Neuronal stem cell (in vitro differentiated cells): Measurements from ENCODE around the gene TIE1.

Source experiments
- DNase-seq: peaks from one replicate; pipeline ENCODE4 v3.0.0-alpha.2; 2013; ENCODE audit warnings: low spot score
- H2AFZ ChIP-seq: one replicate; pipeline ENCODE4 v1.6.1; 2013; ENCODE audit warnings: mild to moderate bottlenecking, low read length, inconsistent platforms
- H2AK5ac ChIP-seq: 2 replicates; pipeline ENCODE4 v1.6.1; 2013; ENCODE audit warnings: low read depth, mild to moderate bottlenecking, inconsistent platforms, low read length, moderate library complexity, mixed read lengths
- H2BK120ac ChIP-seq: 2 replicates; pipeline ENCODE4 v1.6.1; 2013; ENCODE audit warnings: low read depth, mild to moderate bottlenecking, inconsistent platforms, low read length, moderate library complexity, mixed read lengths
- H2BK12ac ChIP-seq: one replicate; pipeline ENCODE4 v1.6.1; 2013; ENCODE audit warnings: low read length, inconsistent platforms
- H2BK15ac ChIP-seq: 2 replicates; pipeline ENCODE4 v1.6.1; 2013; ENCODE audit warnings: mild to moderate bottlenecking, low read length, inconsistent platforms, mixed read lengths
- H2BK5ac ChIP-seq: one replicate; pipeline ENCODE4 v1.6.1; 2013; ENCODE audit warnings: inconsistent platforms, mild to moderate bottlenecking, low read length, moderate library complexity
- H3K14ac ChIP-seq: one replicate; pipeline ENCODE4 v1.6.1; 2013; ENCODE audit warnings: low read length, inconsistent platforms
- H3K18ac ChIP-seq: 2 replicates; pipeline ENCODE4 v1.6.1; 2013; ENCODE audit warnings: low read length, inconsistent platforms
- H3K23ac ChIP-seq: 2 replicates; pipeline ENCODE4 v1.6.1; 2013; ENCODE audit warnings: low read depth, mild to moderate bottlenecking, mixed read lengths, low read length, inconsistent platforms; ENCODE audit not compliant: poor library complexity
- H3K27ac ChIP-seq: replicated peaks from 3 replicates; pipeline ENCODE4 v1.5.1; 2013; ENCODE audit warnings: low read length, inconsistent platforms
- H3K27me3 ChIP-seq, 3 experiments: 2 replicates each; pipeline ENCODE4 v1.6.1; 2013; ENCODE audit warnings: low read length in 3 of 3, mild to moderate bottlenecking in 2 of 3, inconsistent platforms in 1 of 3, low read depth in 1 of 3, mixed read lengths in 1 of 3, moderate library complexity in 1 of 3; ENCODE audit not compliant: control insufficient read depth in 3 of 3, insufficient read depth in 3 of 3
- H3K36me3 ChIP-seq, 2 donors: replicated peaks in 1 of 2; 2 replicates each; pipeline ENCODE4 v1.6.1; 2013; ENCODE audit warnings: low read length in 2 of 2; ENCODE audit not compliant: control insufficient read depth in 2 of 2, insufficient read depth in 2 of 2
- H3K4ac ChIP-seq: 2 replicates; pipeline ENCODE4 v1.6.1; 2013; ENCODE audit warnings: inconsistent platforms, mild to moderate bottlenecking, low read length, moderate library complexity
- H3K4me1 ChIP-seq, 2 donors: 1 replicate in 1 of 2; 2 replicates in 1 of 2; pipeline ENCODE4 v1.6.1; 2013; ENCODE audit warnings: low read length in 2 of 2, low read depth in 1 of 2; ENCODE audit not compliant: control insufficient read depth in 2 of 2, insufficient read depth in 1 of 2
- H3K4me2 ChIP-seq: one replicate; pipeline ENCODE4 v1.6.1; 2013; ENCODE audit warnings: mild to moderate bottlenecking, low read length, inconsistent platforms; ENCODE audit not compliant: insufficient read depth, poor library complexity, severe bottlenecking
- H3K4me3 ChIP-seq, 2 donors: 2 replicates each; pipeline ENCODE4 v1.5.1; 2013; ENCODE audit warnings: low read length in 2 of 2, mild to moderate bottlenecking in 2 of 2, inconsistent platforms in 1 of 2, moderate library complexity in 1 of 2
- H3K79me1 ChIP-seq: one replicate; pipeline ENCODE4 v1.6.1; 2013; ENCODE audit warnings: low read depth, mild to moderate bottlenecking, inconsistent platforms, low read length, moderate library complexity
- H3K9ac ChIP-seq: one replicate; pipeline ENCODE4 v1.6.1; 2013; ENCODE audit warnings: mild to moderate bottlenecking, low read depth, low read length, inconsistent platforms; ENCODE audit not compliant: poor library complexity
- H3K9me3 ChIP-seq, 2 donors: replicated peaks in 1 of 2; 2 replicates each; pipeline versions ENCODE3 to v1.6.1; 2013; ENCODE audit warnings: low read length in 2 of 2, mild to moderate bottlenecking in 2 of 2, inconsistent platforms in 1 of 2, low read depth in 1 of 2, mixed read lengths in 1 of 2, moderate library complexity in 1 of 2; ENCODE audit not compliant: control insufficient read depth in 2 of 2, insufficient read depth in 1 of 2
- H4K8ac ChIP-seq: one replicate; pipeline ENCODE4 v1.6.1; 2013; ENCODE audit warnings: low read depth, mild to moderate bottlenecking, inconsistent platforms, low read length, moderate library complexity
- H4K91ac ChIP-seq: one replicate; pipeline ENCODE4 v1.6.1; 2013; ENCODE audit warnings: low read length, low read depth, mild to moderate bottlenecking, inconsistent platforms; ENCODE audit not compliant: poor library complexity
- WGBS, 2 donors: extraction: QIAGEN DNeasy Blood & Tissue Kit; methylation state at CpG; one replicate each; pipeline ENCODE4 v1.1.7; 2013; ENCODE audit warnings: missing lambda C conversion rate in 2 of 2, mixed read lengths in 1 of 2; ENCODE audit not compliant: insufficient read length in 2 of 2, insufficient replicate concordance in 1 of 2; ENCODE audit errors: extremely low coverage in 2 of 2; 5-methylcytosine and 5-hydroxymethylcytosine counted together

The TIE1 gene

GRCh38 chr1:43331688-43332087 is 30.9 kb downstream of the TIE1 start:
- no peak for DNase-seq
- H2BK12ac ChIP-seq = no peak overlapping the region
- no peak overlapping the region for H4K8ac ChIP-seq
- H3K27ac ChIP-seq = no peak overlapping the region
- H3K4me2 ChIP-seq = no peak overlapping the region
- WGBS, 2 donors = no CpG with 5 or more reads among the region's 5 CpGs
- no peaks in the 10 kb centered on the region for H3K27me3 ChIP-seq
- H3K14ac ChIP-seq = no peak overlapping the region
- H3K9me3 ChIP-seq = peaks cover 2 to 6% of the 10 kb centered on the region in 2 donors
- H3K9ac ChIP-seq = no peak overlapping the region
- H2BK120ac ChIP-seq = no peak overlapping the region
- H3K79me1 ChIP-seq = no peaks in the 10 kb centered on the region
- H3K36me3 ChIP-seq = no peaks in the 10 kb centered on the region
- H3K23ac ChIP-seq = no peak overlapping the region
- no peak overlapping the region for H2AFZ ChIP-seq
- H2BK5ac ChIP-seq = no peak overlapping the region
- H3K4me3 ChIP-seq = no peak overlapping the region
- no peak overlapping the region for H4K91ac ChIP-seq
- H3K18ac ChIP-seq = no peak overlapping the region
- peaks cover 0 to 3% of the 10 kb centered on the region in 2 donors for H3K4me1 ChIP-seq
- no peak overlapping the region for H3K4ac ChIP-seq
- no peak overlapping the region for H2BK15ac ChIP-seq
- no peak overlapping the region for H2AK5ac ChIP-seq

- H3K79me1 ChIP-seq = no peaks in the 10 kb centered on the region
- no peak overlapping the region for H2AK5ac ChIP-seq
- no peak overlapping the region for H2AFZ ChIP-seq
- H2BK5ac ChIP-seq = no peak overlapping the region
- 100% methylated on average over 1 of the region's 7 CpGs; no CpG with 5 or more reads in 1 of the 2 donors for WGBS, 2 donors
- no peak for DNase-seq
- no peaks in the 10 kb centered on the region for H3K9me3 ChIP-seq
- H3K23ac ChIP-seq = no peak overlapping the region
- H3K4me1 ChIP-seq = peaks cover 2 to 3% of the 10 kb centered on the region in 2 donors
- peaks cover 0 to 15% (median 0%) of the 10 kb centered on the region in 3 experiments for H3K27me3 ChIP-seq
- no peak overlapping the region for H2BK15ac ChIP-seq
- no peak overlapping the region for H4K8ac ChIP-seq
- H3K27ac ChIP-seq = no peak overlapping the region
- no peak overlapping the region for H2BK120ac ChIP-seq
- H3K9ac ChIP-seq = no peak overlapping the region
- no peak overlapping the region for H2BK12ac ChIP-seq
- H4K91ac ChIP-seq = no peak overlapping the region
- H3K4ac ChIP-seq = no peak overlapping the region
- no peak overlapping the region for H3K4me3 ChIP-seq
- H3K14ac ChIP-seq = no peak overlapping the region
- no peak overlapping the region for H3K4me2 ChIP-seq
- no peak overlapping the region for H3K18ac ChIP-seq
- no peaks in the 10 kb centered on the region for H3K36me3 ChIP-seq
These were observed 33.8 kb downstream of the TIE1 start for GRCh38 chr1:43334453-43335205.

- Histone ChIP-seq H3K36me3 (no peaks in the 10 kb centered on the region), H3K9ac (no peak within 1 kb of the TSS)
These were observed 36.8 kb downstream of the TIE1 start, which contains the start of gene MPL for GRCh38 chr1:43337588-43337987. Gene MPL, plus strand, starts transcription at chr1:43337818. Its CDS starts 31 bp downstream, at chr1:43337849.

GRCh38 chr1:43338001-43338400 is 37.2 kb downstream of the TIE1 start:
- no peak overlapping the region for H3K27ac ChIP-seq
- no peak overlapping the region for H3K14ac ChIP-seq
- no peaks in the 10 kb centered on the region for H3K79me1 ChIP-seq
- peaks cover 0 to 20% (median 0%) of the 10 kb centered on the region in 3 experiments for H3K27me3 ChIP-seq
- no peak overlapping the region for H4K91ac ChIP-seq
- no peak overlapping the region for H2AFZ ChIP-seq
- H3K9ac ChIP-seq = no peak overlapping the region
- peaks cover 0 to 2% of the 10 kb centered on the region in 2 donors for H3K4me1 ChIP-seq
- H3K18ac ChIP-seq = no peak overlapping the region
- H3K4me3 ChIP-seq = no peak overlapping the region
- no peak for DNase-seq
- no peak overlapping the region for H2BK5ac ChIP-seq
- H4K8ac ChIP-seq = no peak overlapping the region
- H3K9me3 ChIP-seq = no peaks in the 10 kb centered on the region
- H3K36me3 ChIP-seq = no peaks in the 10 kb centered on the region
- H2BK15ac ChIP-seq = peak overlapping the region; percentile 34
- no peak overlapping the region for H3K4me2 ChIP-seq
- H3K4ac ChIP-seq = no peak overlapping the region
- peak overlapping the region; percentile 40 for H3K23ac ChIP-seq
- no CpG with 5 or more reads among the region's 5 CpGs for WGBS, 2 donors
- peak overlapping the region; percentile 47 for H2AK5ac ChIP-seq
- no peak overlapping the region for H2BK12ac ChIP-seq
- H2BK120ac ChIP-seq = no peak overlapping the region

More at GRCh38 chr1:43337588-43337987, 36.8 kb downstream of the TIE1 start, which contains the start of gene MPL:
- Histone ChIP-seq H3K27me3 (peaks cover 0 to 20% (median 0%) of the 10 kb centered on the region in 3 experiments), H4K8ac (no peak within 1 kb of the TSS), H3K4me2 (no peak within 1 kb of the TSS), H2AK5ac (peak within 1 kb of the TSS; percentile 47), H2BK5ac (no peak within 1 kb of the TSS), H4K91ac (no peak within 1 kb of the TSS), H3K14ac (no peak within 1 kb of the TSS), H3K4me3 (no peak within 1 kb of the TSS), H3K18ac (peak within 1 kb of the TSS; percentile 74), H3K79me1 (no peaks in the 10 kb centered on the region), H2BK15ac (peak within 1 kb of the TSS; percentile 34), H2BK12ac (no peak within 1 kb of the TSS), H2BK120ac (no peak within 1 kb of the TSS), H3K9me3 (no peaks in the 10 kb centered on the region), H3K27ac (no peak within 1 kb of the TSS), H3K23ac (peak within 1 kb of the TSS; percentile 40), H3K4ac (no peak within 1 kb of the TSS), H2AFZ (no peak within 1 kb of the TSS), H3K4me1 (peaks cover 0 to 2% of the 10 kb centered on the region in 2 donors)
- no CpG with 5 or more reads among the region's 3 CpGs for WGBS, 2 donors
- DNase-seq = no peak
